ENCODE data around the gene EEFSEC. TPM values are rescaled to one million over a fixed set of nuclear protein-coding genes. Genes with fewer than 3 reads are reported as not detected.

The EEFSEC gene
- total RNA-seq, 1 experiment from 2014 or later: 9.5 TPM

DNA sequence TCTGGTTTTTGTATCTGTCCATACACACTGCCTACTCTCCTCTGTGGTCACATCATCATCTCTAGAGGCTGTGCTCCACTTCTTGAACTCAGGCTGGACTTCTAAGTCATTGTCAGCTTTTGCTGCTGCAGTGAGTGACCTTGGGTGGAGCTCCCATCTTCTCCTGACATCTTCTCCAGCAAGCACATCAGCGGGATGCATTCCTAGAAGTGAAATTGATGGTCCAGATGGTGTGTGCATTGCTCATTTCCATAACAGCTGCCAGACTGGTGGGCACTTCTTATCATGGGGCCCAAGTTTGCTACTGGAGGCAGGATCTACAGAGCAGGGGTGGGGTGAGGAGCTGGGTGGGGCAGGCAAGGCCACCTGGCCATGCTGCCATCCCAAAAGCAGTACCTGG, 203.5 kb downstream of the EEFSEC start:
- Mint-ChIP-seq H3K27me3 (ENCODE audit: low read depth) (no peaks in the 10 kb centered on the region), H3K4me3 (no peak overlapping the region), H3K36me3 (ENCODE audit: insufficient read depth in 1 of 3, low read depth in 3 of 3) (peaks cover 0 to 3% (median 0%) of the 10 kb centered on the region in 3 experiments; a peak in 2 of 7 replicates), H3K4me1 (0 out of 4 replicates have a peak, but pooled peaks cover 0 to 2% of the 10 kb centered on the region in 2 experiments), H3K27ac (peak overlapping the region in 1 of 3 experiments; percentile 2; a peak in 1 of 7 replicates), H3K9me3 (no peaks in the 10 kb centered on the region)
- Histone ChIP-seq H2AFZ (ENCODE audit: low read length) (no peak overlapping the region), H2BK5ac (ENCODE audit: insufficient read length, low read length) (no peak overlapping the region), H3K4ac (ENCODE audit: low read depth, low read length) (no peak overlapping the region), H3K27ac (ENCODE audit: insufficient read length, low read depth, low read length) (no peak overlapping the region), H3K18ac (ENCODE audit: insufficient read length, low read depth, low read length) (no peak overlapping the region), H3K79me1 (ENCODE audit: insufficient read depth, low read depth, low read length, poor library complexity, severe bottlenecking) (no peaks in the 10 kb centered on the region), H2AK5ac (ENCODE audit: insufficient read length, low read length) (no peak overlapping the region), H3K23ac (ENCODE audit: insufficient read length, low read depth, low read length) (no peak overlapping the region), H3K4me2 (ENCODE audit: insufficient read depth, insufficient read length, low read length) (no peak overlapping the region), H4K91ac (ENCODE audit: insufficient read length, low read depth, low read length) (no peak overlapping the region), H3K56ac (ENCODE audit: insufficient read length, low read depth, low read length) (no peak overlapping the region), H2BK15ac (ENCODE audit: low read depth, low read length) (no peak overlapping the region), H3K27me3 (ENCODE audit: insufficient read depth, low read length) (no peaks in the 10 kb centered on the region), H2BK12ac (ENCODE audit: insufficient read length, low read depth, low read length) (no peak overlapping the region), H3K4me1 (ENCODE audit: insufficient read depth, low read length) (no peaks in the 10 kb centered on the region), H3K23me2 (ENCODE audit: insufficient read length, low read depth, low read length, poor library complexity, severe bottlenecking) (no peaks in the 10 kb centered on the region), H3K9me3 (ENCODE audit: control insufficient read depth, low read depth, low read length) (no peaks in the 10 kb centered on the region), H2BK120ac (ENCODE audit: low read depth, low read length, poor library complexity, severe bottlenecking) (no peak overlapping the region), H4K5ac (ENCODE audit: insufficient read length, low read depth, low read length) (no peak overlapping the region), H3K14ac (ENCODE audit: insufficient read depth, low read length) (no peak overlapping the region), H3K79me2 (ENCODE audit: insufficient read depth, low read length) (no peaks in the 10 kb centered on the region), H3T11ph (ENCODE audit: low read length) (no peak overlapping the region), H2BK20ac (ENCODE audit: low read depth, low read length, poor library complexity, severe bottlenecking) (no peak overlapping the region), H3K9ac (ENCODE audit: extremely low read depth, insufficient read length, low read length) (no peak overlapping the region), H4K20me1 (ENCODE audit: control insufficient read depth, insufficient read depth, insufficient read length) (no peaks in the 10 kb centered on the region), H4K8ac (replicated peaks; ENCODE audit: insufficient read length, low read depth, low read length) (no peak overlapping the region)
- TF ChIP-seq, protein P1, sequence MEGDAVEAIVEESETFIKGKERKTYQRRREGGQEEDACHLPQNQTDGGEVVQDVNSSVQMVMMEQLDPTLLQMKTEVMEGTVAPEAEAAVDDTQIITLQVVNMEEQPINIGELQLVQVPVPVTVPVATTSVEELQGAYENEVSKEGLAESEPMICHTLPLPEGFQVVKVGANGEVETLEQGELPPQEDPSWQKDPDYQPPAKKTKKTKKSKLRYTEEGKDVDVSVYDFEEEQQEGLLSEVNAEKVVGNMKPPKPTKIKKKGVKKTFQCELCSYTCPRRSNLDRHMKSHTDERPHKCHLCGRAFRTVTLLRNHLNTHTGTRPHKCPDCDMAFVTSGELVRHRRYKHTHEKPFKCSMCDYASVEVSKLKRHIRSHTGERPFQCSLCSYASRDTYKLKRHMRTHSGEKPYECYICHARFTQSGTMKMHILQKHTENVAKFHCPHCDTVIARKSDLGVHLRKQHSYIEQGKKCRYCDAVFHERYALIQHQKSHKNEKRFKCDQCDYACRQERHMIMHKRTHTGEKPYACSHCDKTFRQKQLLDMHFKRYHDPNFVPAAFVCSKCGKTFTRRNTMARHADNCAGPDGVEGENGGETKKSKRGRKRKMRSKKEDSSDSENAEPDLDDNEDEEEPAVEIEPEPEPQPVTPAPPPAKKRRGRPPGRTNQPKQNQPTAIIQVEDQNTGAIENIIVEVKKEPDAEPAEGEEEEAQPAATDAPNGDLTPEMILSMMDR (conservative IDR thresholded peaks at IDR 0.05): no peak
- no peak for DNase-seq
- no CpG with 5 or more reads among the region's 1 CpG for WGBS (ENCODE audit: extremely low coverage, insufficient read length, low lambda C conversion rate)
